Neutrophil (primary cell): Measurements from ENCODE around the gene SP3.

Source experiments
- H3K27ac ChIP-seq: fragments of 200-600 bp; sonication (generic); 2 replicates; pipeline ENCODE4 v1.5.1; 2016; ENCODE audit warnings: mild to moderate bottlenecking, moderate library complexity
- H3K27me3 ChIP-seq: fragments of 200-600 bp; sonication (generic); 2 replicates; pipeline ENCODE4 v1.6.0; 2016; ENCODE audit warnings: mild to moderate bottlenecking
- H3K36me3 ChIP-seq: fragments of 200-600 bp; sonication (generic); 2 replicates; pipeline ENCODE4 v1.5.1; 2017
- H3K4me1 ChIP-seq, 2 experiments: fragments of 200-600 bp in 1 of 2; sonication (generic) in 1 of 2; 1 replicate in 1 of 2; 2 replicates in 1 of 2; pipeline versions ENCODE4 v1.5.1 to v1.6.1; 2013 to 2016; ENCODE audit warnings: low read depth in 1 of 2, low read length in 1 of 2, mild to moderate bottlenecking in 1 of 2, moderate library complexity in 1 of 2; ENCODE audit not compliant: control insufficient read depth in 1 of 2, insufficient read depth in 1 of 2
- H3K4me3 ChIP-seq, 2 experiments: fragments of 200-600 bp in 1 of 2; sonication (generic) in 1 of 2; 1 replicate in 1 of 2; 2 replicates in 1 of 2; pipeline ENCODE4 v1.5.1; 2013 to 2016; ENCODE audit warnings: low read depth in 1 of 2, low read length in 1 of 2, mild to moderate bottlenecking in 1 of 2, moderate library complexity in 1 of 2
- H3K9me3 ChIP-seq: fragments of 200-600 bp; sonication (generic); 2 replicates; pipeline ENCODE4 v1.5.1; 2016
- CTCF ChIP-seq: fragments of 200-600 bp; sonication (generic); IDR thresholded peaks from 2 replicates; pipeline ENCODE4 v1.5.1; 2016; ENCODE audit warnings: antibody characterized with exemption

Gene SP3

GRCh38 chr2:174011796-174012195 lies 46.6 kb upstream of the SP3 start:
- H3K4me1 ChIP-seq = peaks cover 46 to 58% of the 10 kb centered on the region in 2 experiments
- TF ChIP-seq CTCF = no peak
- no peaks in the 10 kb centered on the region for H3K27me3 ChIP-seq
- peak overlapping the region; percentile 72 to 77 for H3K4me3 ChIP-seq
- H3K27ac ChIP-seq = peak overlapping the region; percentile 97
- no peaks in the 10 kb centered on the region for H3K36me3 ChIP-seq
- H3K9me3 ChIP-seq = no peaks in the 10 kb centered on the region

GRCh38 chr2:174011173-174011572 lies 46.0 kb upstream of the SP3 start:
- Histone ChIP-seq H3K4me1 (peaks cover 48 to 63% of the 10 kb centered on the region in 2 experiments), H3K9me3 (no peaks in the 10 kb centered on the region), H3K36me3 (no peaks in the 10 kb centered on the region)

GRCh38 chr2:174009488-174010223 lies 44.5 kb upstream of the SP3 start:
- H3K27me3 ChIP-seq = no peaks in the 10 kb centered on the region
- H3K4me1 ChIP-seq = peaks cover 48 to 60% of the 10 kb centered on the region in 2 experiments
- TF ChIP-seq CTCF = no peak
- H3K36me3 ChIP-seq = no peaks in the 10 kb centered on the region
- H3K27ac ChIP-seq = no peak overlapping the region
- no peaks in the 10 kb centered on the region for H3K9me3 ChIP-seq
- H3K4me3 ChIP-seq = no peak overlapping the region

More at GRCh38 chr2:174011173-174011572, 46.0 kb upstream of the SP3 start:
- Histone ChIP-seq H3K27ac (peak overlapping the region; percentile 97), H3K27me3 (no peaks in the 10 kb centered on the region), H3K4me3 (no peak overlapping the region)
- no peak for TF ChIP-seq CTCF

GRCh38 chr2:174008720-174009119 lies 43.5 kb upstream of the SP3 start:
- TF ChIP-seq CTCF = no peak
- no peaks in the 10 kb centered on the region for H3K27me3 ChIP-seq
- H3K4me3 ChIP-seq = no peak overlapping the region
- no peaks in the 10 kb centered on the region for H3K36me3 ChIP-seq
- H3K27ac ChIP-seq = peak overlapping the region; percentile 39
- peaks cover 40 to 51% of the 10 kb centered on the region in 2 experiments for H3K4me1 ChIP-seq
- H3K9me3 ChIP-seq = no peaks in the 10 kb centered on the region

- peaks cover 23 to 36% of the 10 kb centered on the region in 2 experiments for H3K4me1 ChIP-seq
- no peak for TF ChIP-seq CTCF
- no peak overlapping the region for H3K4me3 ChIP-seq
- no peaks in the 10 kb centered on the region for H3K36me3 ChIP-seq
- H3K9me3 ChIP-seq = no peaks in the 10 kb centered on the region
- H3K27me3 ChIP-seq = no peaks in the 10 kb centered on the region
- H3K27ac ChIP-seq = peak overlapping the region; percentile 73
Observed at GRCh38 chr2:174007010-174007409, 41.8 kb upstream of the SP3 start.
